K562 (cell line): ENCODE data around the gene KCNH2. TPM values are rescaled to one million over a fixed set of nuclear protein-coding genes. Genes with fewer than 3 reads are reported as not detected.
A peak's percentile ranks its signal among the peaks of the same experiment; 100 is the strongest.

Experiments
- ATAC-seq: fragments of 200-7000 bp; cut with Tn5 transposase; 3 replicates; pipeline ENCODE4 v1.9.1; 2020; ENCODE audit warnings: moderate library complexity
- BruUV-seq: library from RNA; stranded (reverse); fragments of 400-500 nt; replicated peaks from 2 replicates; lab custom pipeline; 2021; lab: Mats Ljungman, UMichigan
- CTCF ChIA-PET: fragments of 300-600 bp; formaldehyde crosslinking; extraction: SDS; loops from one replicate; lab custom pipeline; 2021; ENCODE audit warnings: low intra/inter-chr PET ratio; lab: Yijun Ruan, JAX
- POLR2A ChIA-PET: fragments of 300-600, 350-650 bp; sonication (Branson Sonifier 250); formaldehyde crosslinking; extraction: SDS; loops from one replicate; lab custom pipeline; 2021; ENCODE audit warnings: antibody characterized with exemption, inconsistent platforms; lab: Yijun Ruan, JAX
- DNase-seq, 4 experiments: peaks; one replicate each; pipeline versions ENCODE4 v3.0.0 to v3.0.0-alpha.2; 2011 to 2018; ENCODE audit warnings: low spot score in 3 of 4, mixed read lengths in 3 of 4; ENCODE audit errors: extremely low read depth in 1 of 4
- FAIRE-seq: peaks from 2 replicates; lab custom pipeline; 2011; peaks lifted over from hg19 to GRCh38; lab: Jason Lieb, UNC
- H2AFZ ChIP-seq: 2 replicates; pipeline ENCODE4 v1.6.0; 2011; ENCODE audit warnings: low read depth, low read length, control low read depth, inconsistent platforms
- H3K27ac ChIP-seq: fragments of 200-600 bp; 3 replicates; pipeline ENCODE4 v1.8.0; 2011; ENCODE audit warnings: low read depth, mild to moderate bottlenecking, control low read depth, inconsistent platforms, low read length, moderate library complexity, mixed read lengths; ENCODE audit errors: extremely low read depth
- H3K27me3 ChIP-seq, 2 experiments: fragments of 300-600 bp in 1 of 2; 2 replicates in 1 of 2; 3 replicates in 1 of 2; pipeline versions ENCODE4 v1.6.0 to v1.8.0; 2011; ENCODE audit warnings: inconsistent platforms in 2 of 2, low read length in 2 of 2, mild to moderate bottlenecking in 1 of 2, mixed read lengths in 1 of 2, moderate library complexity in 1 of 2; ENCODE audit not compliant: control insufficient read depth in 2 of 2, insufficient read depth in 2 of 2
- H3K36me3 ChIP-seq: fragments of 300-600 bp; 3 replicates; pipeline ENCODE4 v1.8.0; 2011; ENCODE audit warnings: mild to moderate bottlenecking, low read length, inconsistent platforms; ENCODE audit not compliant: control insufficient read depth, insufficient read depth
- H3K4me1 ChIP-seq, 2 experiments: fragments of 200-600 bp in 1 of 2; replicated peaks in 1 of 2; 2 replicates in 1 of 2; 3 replicates in 1 of 2; pipeline versions ENCODE4 v1.5.1 to v1.8.0; 2011; ENCODE audit warnings: inconsistent platforms in 2 of 2, low read length in 2 of 2, mild to moderate bottlenecking in 1 of 2, mixed read lengths in 1 of 2, moderate library complexity in 1 of 2; ENCODE audit not compliant: control insufficient read depth in 2 of 2, insufficient read depth in 2 of 2
- H3K4me2 ChIP-seq: 2 replicates; pipeline ENCODE4 v1.6.1; 2011; ENCODE audit warnings: low read length, control low read depth, inconsistent platforms, mixed read lengths; ENCODE audit not compliant: insufficient read depth
- H3K4me3 ChIP-seq: fragments of 200-600 bp; sonication (generic), shearing (Covaris generic); 2 replicates; pipeline ENCODE4 v1.5.1; 2016; ENCODE audit warnings: control low read depth, inconsistent platforms
- H3K79me2 ChIP-seq: fragments of 200-600 bp; 3 replicates; pipeline ENCODE4 v1.8.0; 2011; ENCODE audit warnings: low read length, inconsistent platforms; ENCODE audit not compliant: control insufficient read depth, insufficient read depth
- H3K9ac ChIP-seq, 2 experiments: 2 replicates each; pipeline versions ENCODE4 v1.6.0 to v1.6.1; 2011; ENCODE audit warnings: low read depth in 2 of 2, low read length in 2 of 2, control low read depth in 1 of 2, inconsistent platforms in 1 of 2, mild to moderate bottlenecking in 1 of 2, mixed read lengths in 1 of 2; ENCODE audit not compliant: insufficient read depth in 1 of 2
- H3K9me1 ChIP-seq: one replicate; pipeline ENCODE4 v1.6.0; 2011; ENCODE audit warnings: inconsistent platforms, mild to moderate bottlenecking, low read length, moderate library complexity; ENCODE audit not compliant: control insufficient read depth, insufficient read depth
- H3K9me3 ChIP-seq: replicated peaks from 2 replicates; pipeline ENCODE4 v1.5.1; 2011; ENCODE audit warnings: low read depth, low read length, inconsistent platforms; ENCODE audit not compliant: control insufficient read depth, insufficient read depth
- H4K20me1 ChIP-seq: replicated peaks from 2 replicates; pipeline ENCODE4 v1.6.1; 2011; ENCODE audit warnings: low read length, inconsistent platforms, mixed read lengths; ENCODE audit not compliant: control insufficient read depth, insufficient read depth
- CEBPG ChIP-seq, 3 experiments: fragments of 200-800 bp in 1 of 3; sonication (Bioruptor generic) in 1 of 3; sonication (generic) in 1 of 3; formaldehyde crosslinking in 1 of 3; IDR thresholded peaks in 2 of 3; conservative IDR thresholded peaks in 1 of 3; 2 replicates each; pipeline versions ENCODE4 v1.6.1 to v1.8.0; 2016 to 2022; ENCODE audit warnings: missing compliant biosample characterization in 2 of 3, missing genetic modification characterization in 2 of 3, mild to moderate bottlenecking in 1 of 3, missing genetic modification reagents in 1 of 3
- CEBPZ ChIP-seq: fragments of 150-350 bp; IDR thresholded peaks from 2 replicates; pipeline ENCODE4 v1.6.1; 2014; ENCODE audit warnings: low read depth, mild to moderate bottlenecking, low read length, borderline replicate concordance
- FOXK1 ChIP-seq: sonication (generic); formaldehyde crosslinking; IDR thresholded peaks from 2 replicates; pipeline ENCODE4 v1.8.0; 2022; ENCODE audit warnings: missing genetic modification reagents, mild to moderate bottlenecking, borderline replicate concordance
- HDAC1 ChIP-seq, 2 experiments: fragments of 450-650 bp; IDR thresholded peaks; 2 replicates each; pipeline ENCODE4 v1.6.1; 2016 to 2017; ENCODE audit warnings: inconsistent platforms in 1 of 2, mild to moderate bottlenecking in 1 of 2, moderate library complexity in 1 of 2
- HLTF ChIP-seq: fragments of 450-650 bp; IDR thresholded peaks from 2 replicates; pipeline ENCODE4 v1.6.1; 2016
- KDM2B ChIP-seq: fragments of 250-450 bp; sonication (Bioruptor Pico); IDR thresholded peaks from 2 replicates; pipeline ENCODE4 v1.8.0; 2021; ENCODE audit warnings: mild to moderate bottlenecking, moderate library complexity
- LCOR ChIP-seq: sonication (generic); formaldehyde crosslinking; IDR thresholded peaks from 2 replicates; pipeline ENCODE4 v1.8.0; 2022; ENCODE audit warnings: mild to moderate bottlenecking, missing genetic modification reagents
- MED1 ChIP-seq: sonication (generic); formaldehyde crosslinking; IDR thresholded peaks from 2 replicates; pipeline ENCODE4 v1.8.1; 2023; ENCODE audit warnings: missing genetic modification reagents, borderline replicate concordance
- POLR2A ChIP-seq: fragments of 450-650 bp; conservative IDR thresholded peaks from 2 replicates; pipeline ENCODE4 v1.6.1; 2016
- RBM34 ChIP-seq: fragments of 200-400 bp; formaldehyde crosslinking; IDR thresholded peaks from 2 replicates; pipeline ENCODE4 v1.6.1; 2018; ENCODE audit warnings: low read length, borderline replicate concordance; ENCODE audit not compliant: insufficient read depth
- SMARCA5 ChIP-seq: fragments of 450-650 bp; IDR thresholded peaks from 2 replicates; pipeline ENCODE4 v1.6.1; 2016
- ZNF512 ChIP-seq: IDR thresholded peaks from 2 replicates; pipeline ENCODE4 v1.6.1; 2016; ENCODE audit warnings: missing genetic modification characterization, missing compliant biosample characterization
- WGBS: fragments of 100-300 bp; shearing (Covaris generic); methylation state at CpG from one replicate; pipeline ENCODE4 v1.1.6; 2016; ENCODE audit warnings: low coverage, mixed read lengths; ENCODE audit not compliant: insufficient coverage; ENCODE audit errors: missing lambda C conversion rate; 5-methylcytosine and 5-hydroxymethylcytosine counted together
- in situ Hi-C: fragments of 300-500 bp; cut with MboI; formaldehyde crosslinking; loops from 4 replicates; pipeline ENCODE4 v1.15.0; 2018; ENCODE audit warnings: inconsistent platforms, mixed read lengths
- intact Hi-C: fragments of 100-400 bp; cut with micrococcal nuclease; formaldehyde crosslinking; loops from 2 replicates; pipeline ENCODE4 v1.14.2; 2022
- polyA plus RNA-seq, 8 experiments: library from polyadenylated mRNA; depleted of rRNA in 4 of 8; stranded (reverse) in 5 of 8; unstranded in 3 of 8; fragments of >200 nt; fragmentation: Nextera tagmentation in 2 of 8; fragmentation: Illumina TruSeq in 1 of 8; extraction: Ambion mirVana in 2 of 8; extraction: Trizol in 1 of 8; gene quantifications; 2 replicates each; pipeline versions ENCODE4 v1.2.1 to v1.2.3, GENCODE V29; 2011 to 2014; ENCODE audit warnings: inconsistent platforms in 1 of 8, missing spikeins in 1 of 8
- total RNA-seq, 7 experiments: library from RNA; depleted of rRNA in 6 of 7; stranded (reverse); fragments of >200 nt in 6 of 7; fragmentation: Illumina TruSeq in 2 of 7; extraction: Trizol in 2 of 7; gene quantifications; 2 replicates each; pipeline versions ENCODE4 v1.2.1 to v1.2.3, GENCODE V29; 2011 to 2021; ENCODE audit warnings: low replicate concordance in 1 of 7
- TF ChIP-seq, protein P1 (sequence below): sonication (generic); formaldehyde crosslinking; IDR thresholded peaks from 2 replicates; pipeline ENCODE4 v1.8.1; 2023; ENCODE audit warnings: mild to moderate bottlenecking, missing genetic modification reagents

Gene KCNH2
- total and polyA plus RNA-seq, 9 of the 15 experiments (the other 6 are each of a cell fraction or from before 2014, with no cell fraction given), result 18.1 to 368 (median 218) TPM

DNA sequence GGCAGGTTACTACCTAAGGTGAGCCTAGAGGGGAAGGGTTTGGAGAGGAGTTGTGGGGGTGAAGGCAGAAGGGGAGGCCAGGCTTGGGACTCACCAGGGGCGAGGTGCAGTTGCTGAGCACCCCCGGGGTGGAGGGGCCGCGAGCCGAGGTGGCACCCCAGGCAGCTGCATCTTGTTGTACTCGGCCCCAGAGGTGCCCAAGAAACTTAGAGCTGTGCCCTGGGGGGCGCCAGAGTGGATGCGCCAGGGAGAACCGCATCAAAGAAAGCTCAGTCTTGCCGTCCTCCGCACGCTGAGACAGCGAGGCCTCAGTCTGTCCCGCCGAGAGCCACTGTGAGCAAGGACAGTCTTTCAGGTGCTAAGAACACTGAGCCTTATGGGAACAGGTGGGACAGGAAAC is 38.8 kb upstream of the KCNH2 start:
- ChIA-PET CTCF (interaction anchor here (0.7 to 1.3 kb wide), 3 partner anchors 53 to 119 kb away, joined by 3 to 6 read pairs (median 4); no protein-coding TSS in a partner anchor), POLR2A (interaction anchor here (0.5 to 14.3 kb wide), 7 partner anchors 8 to 1167 kb away, joined by 3 to 146 read pairs (median 4); partner anchors contain the start of gene ABCB8)
- no TSS peak for BruUV-seq
- Histone ChIP-seq H3K36me3 (peaks cover 36% of the 10 kb centered on the region; the same call in 2 of the 3 replicates), H3K4me2 (peak overlapping the region; percentile 95; the same call in 1 of the 2 replicates), H4K20me1 (no peaks in the 10 kb centered on the region), H3K79me2 (peaks cover 13% of the 10 kb centered on the region), H3K27ac (no peak overlapping the region), H2AFZ (no peak overlapping the region), H3K27me3 (no peaks in the 10 kb centered on the region; a peak in 1 of 5 replicates), H3K4me1 (peaks cover 29 to 78% of the 10 kb centered on the region in 2 experiments), H3K9ac (peak overlapping the region in 1 of 2 experiments; percentile 93; a peak in 2 of 4 replicates), H3K4me3 (no peak overlapping the region), H3K9me1 (no peaks in the 10 kb centered on the region), H3K9me3 (no peaks in the 10 kb centered on the region)
- in situ Hi-C loops, result no loop called here
- intact Hi-C loops, result loop anchor here (10.0 kb wide), 1 partner anchor 158 kb away; no protein-coding TSS in a partner anchor
- ATAC-seq (no peak), FAIRE-seq (no peak), DNase-seq (peak in 1 of 4 experiments; percentile 25)
- 83% methylated on average over 15 of the region's 15 CpGs for WGBS
- TF ChIP-seq MED1 (CRISPR knock-in tag), result no peak
- no peak for TF ChIP-seq ZNF512 (tag)
- TF ChIP-seq HLTF, result no peak
- no peak for TF ChIP-seq LCOR (CRISPR knock-in tag)
- peak; percentile 29; the same call in 1 of the 2 replicates for TF ChIP-seq POLR2A
- no peak for TF ChIP-seq CEBPZ
- TF ChIP-seq, protein P1, sequence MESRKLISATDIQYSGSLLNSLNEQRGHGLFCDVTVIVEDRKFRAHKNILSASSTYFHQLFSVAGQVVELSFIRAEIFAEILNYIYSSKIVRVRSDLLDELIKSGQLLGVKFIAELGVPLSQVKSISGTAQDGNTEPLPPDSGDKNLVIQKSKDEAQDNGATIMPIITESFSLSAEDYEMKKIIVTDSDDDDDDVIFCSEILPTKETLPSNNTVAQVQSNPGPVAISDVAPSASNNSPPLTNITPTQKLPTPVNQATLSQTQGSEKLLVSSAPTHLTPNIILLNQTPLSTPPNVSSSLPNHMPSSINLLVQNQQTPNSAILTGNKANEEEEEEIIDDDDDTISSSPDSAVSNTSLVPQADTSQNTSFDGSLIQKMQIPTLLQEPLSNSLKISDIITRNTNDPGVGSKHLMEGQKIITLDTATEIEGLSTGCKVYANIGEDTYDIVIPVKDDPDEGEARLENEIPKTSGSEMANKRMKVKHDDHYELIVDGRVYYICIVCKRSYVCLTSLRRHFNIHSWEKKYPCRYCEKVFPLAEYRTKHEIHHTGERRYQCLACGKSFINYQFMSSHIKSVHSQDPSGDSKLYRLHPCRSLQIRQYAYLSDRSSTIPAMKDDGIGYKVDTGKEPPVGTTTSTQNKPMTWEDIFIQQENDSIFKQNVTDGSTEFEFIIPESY (CRISPR knock-in tag), result peak; percentile 68
- no peak for TF ChIP-seq FOXK1 (CRISPR knock-in tag)
- 0 out of 2 replicates have a peak, but pooled peaks have one; percentile 4 for TF ChIP-seq CEBPG (CRISPR knock-in tag; IDR thresholded peaks at IDR 0.05)
- no peak for TF ChIP-seq CEBPG (tag; conservative IDR thresholded peaks at IDR 0.05 in 1 of 2, IDR thresholded peaks at IDR 0.05 in 1 of 2)
- TF ChIP-seq HDAC1 (IDR thresholded peaks at IDR 0.05), result no peak
- TF ChIP-seq KDM2B (CRISPR knock-in tag), result no peak
- no peak for TF ChIP-seq SMARCA5
- TF ChIP-seq RBM34, result no peak
